ENCODE data around the gene MATK.

Gene MATK

GRCh38 chr19:3813473-3814392 lies 27.6 kb upstream of the MATK start:
- DNase-seq: no peak

GRCh38 chr19:3810708-3811355 lies 24.7 kb upstream of the MATK start:
- DNase-seq: no peak

DNA sequence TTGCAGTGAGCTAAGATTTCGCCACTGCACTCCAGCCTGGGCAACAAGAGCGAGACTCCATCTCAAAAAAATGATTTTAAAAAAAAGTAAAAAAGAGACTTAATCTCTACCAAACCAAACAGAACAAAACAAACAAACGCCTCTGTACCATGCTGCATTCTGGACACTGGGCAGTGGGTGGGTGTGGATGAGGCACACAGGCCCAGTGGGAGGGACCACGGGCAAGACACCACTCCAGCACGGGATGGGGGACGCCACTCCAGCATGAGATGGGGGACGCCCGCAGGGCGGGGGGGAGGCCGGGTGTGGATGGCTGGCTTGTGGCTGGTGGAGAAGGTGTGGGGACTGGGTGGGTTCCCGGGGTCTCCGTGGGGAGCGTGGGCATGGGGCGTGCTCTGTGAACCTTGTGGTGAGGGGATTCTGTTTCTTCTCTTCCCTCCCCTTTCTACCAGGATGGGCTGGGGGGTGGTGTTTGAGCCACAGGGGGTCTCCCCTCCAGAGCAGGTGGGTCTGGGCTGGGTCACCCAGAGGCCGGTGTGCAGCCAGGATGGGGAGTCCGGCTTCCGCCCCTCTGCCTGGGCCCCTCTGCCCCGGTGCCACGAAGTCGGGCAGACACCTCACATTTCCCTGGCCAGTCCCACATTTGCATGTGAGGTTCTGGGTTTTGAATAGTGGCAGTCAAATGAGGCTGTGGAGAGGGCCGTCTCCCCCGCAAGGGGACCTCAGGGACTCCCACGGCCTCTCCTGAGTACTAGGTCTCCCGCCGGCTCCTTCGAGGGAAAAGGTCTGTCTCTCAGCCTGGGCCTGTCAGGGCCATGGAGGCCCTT lies 23.9 kb upstream of the MATK start:
- no peak for DNase-seq

DNA sequence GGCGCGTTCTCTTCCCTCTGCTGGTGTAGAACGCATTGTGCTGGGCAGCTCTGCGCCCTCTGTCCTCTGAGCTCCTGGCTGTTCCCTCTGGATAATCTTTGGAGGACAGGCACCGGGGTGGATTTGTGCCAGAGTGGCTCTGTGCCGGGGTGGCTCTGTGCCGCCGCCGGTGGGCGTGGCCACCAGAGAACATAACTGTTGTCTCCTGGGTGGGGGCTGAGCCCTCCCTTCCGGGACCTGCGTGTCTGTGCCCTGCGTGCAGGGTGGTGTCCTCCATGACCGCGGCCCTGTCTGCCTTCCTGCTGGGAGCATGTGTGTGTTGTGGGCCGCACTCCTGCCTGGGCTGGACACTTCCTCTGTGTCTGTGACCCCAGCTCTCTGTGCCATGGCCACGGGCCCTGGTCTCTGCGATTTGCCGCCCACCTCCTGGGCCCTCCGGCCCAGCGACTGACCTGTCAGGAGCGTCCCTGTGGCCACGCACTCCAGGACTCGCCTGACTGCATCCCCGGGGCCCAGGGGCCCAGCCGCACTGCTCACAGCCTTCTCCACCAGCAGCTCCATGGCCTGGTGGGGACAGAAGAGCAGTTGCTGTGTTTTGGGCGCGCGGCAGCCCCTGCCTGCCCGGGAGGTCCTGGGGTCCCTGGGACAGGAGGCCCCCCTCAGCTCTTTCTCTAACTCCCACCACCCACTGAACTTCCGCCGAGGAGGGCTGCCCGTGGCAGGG lies 22.4 kb upstream of the MATK start:
- no peak for DNase-seq

GRCh38 chr19:3807574-3808354 lies 21.6 kb upstream of the MATK start:
- no peak for DNase-seq

DNA sequence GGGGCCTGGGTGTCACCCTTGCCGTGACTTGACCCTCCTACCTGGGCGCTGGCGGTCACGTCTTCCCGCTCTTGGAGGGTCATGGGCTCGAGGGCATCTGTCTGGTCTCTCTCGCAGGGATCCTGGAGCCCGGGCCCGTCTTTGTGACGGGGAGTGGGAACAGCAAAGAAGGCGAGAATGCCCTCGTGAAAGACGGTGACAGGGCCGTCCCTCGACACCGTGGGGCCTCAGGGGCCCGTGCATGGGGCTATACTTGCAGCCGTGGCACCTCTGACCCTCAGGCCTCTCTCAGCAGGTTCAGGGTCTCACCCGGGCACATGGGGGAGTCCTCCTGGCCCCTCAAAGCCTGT lies 20.9 kb upstream of the MATK start:
- no peak for DNase-seq

DNA sequence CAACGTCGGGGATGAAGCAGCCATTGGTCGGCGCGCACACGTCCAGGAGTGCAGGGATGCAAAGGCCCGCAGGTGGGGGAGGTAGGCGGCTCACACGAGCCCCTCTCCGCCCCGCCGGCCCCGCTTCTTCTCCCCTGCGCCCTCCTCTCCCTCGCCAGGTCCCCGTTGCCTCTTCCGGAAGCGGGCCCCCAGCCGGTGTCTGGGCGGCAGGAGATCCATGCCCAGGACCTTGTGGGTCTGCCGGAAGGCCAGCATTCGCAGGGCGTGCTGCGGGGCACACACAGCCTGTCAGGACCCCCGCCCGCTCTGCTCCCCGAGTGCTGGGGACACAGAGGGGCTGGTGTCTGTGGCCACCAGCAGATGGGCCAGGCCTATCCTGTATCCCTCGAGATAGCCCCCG lies 19.7 kb upstream of the MATK start:
- no peak for DNase-seq

DNA sequence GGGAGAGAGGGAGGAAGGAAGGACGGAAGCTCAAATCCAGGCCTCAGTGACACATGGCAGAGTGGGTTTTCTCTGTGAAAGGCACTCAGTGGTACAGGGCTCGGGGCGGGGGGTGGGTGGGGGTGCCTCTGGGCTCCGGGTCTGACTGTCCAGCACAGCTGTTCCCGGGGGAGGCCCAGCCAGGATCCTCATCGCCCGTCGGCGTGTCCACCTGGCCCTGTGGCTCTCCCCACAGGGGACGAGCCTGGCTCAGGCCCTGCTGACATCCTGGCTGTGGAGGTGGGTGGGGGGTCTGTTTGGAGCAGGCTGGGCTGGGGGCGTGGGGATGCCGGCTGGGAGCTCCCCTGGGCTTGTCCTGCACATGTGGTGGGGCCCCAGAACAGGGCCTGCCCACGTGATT lies 18.2 kb upstream of the MATK start:
- no peak for DNase-seq

- DNase-seq: no peak
Observed at GRCh38 chr19:3803986-3804385, 17.8 kb upstream of the MATK start.

GRCh38 chr19:3803114-3803888 lies 17.1 kb upstream of the MATK start:
- no peak for DNase-seq

- no peak for DNase-seq
Observed at GRCh38 chr19:3801412-3802096, 15.4 kb upstream of the MATK start.

- DNase-seq: no peak
Observed at GRCh38 chr19:3800996-3801395, 14.8 kb upstream of the MATK start.

DNA sequence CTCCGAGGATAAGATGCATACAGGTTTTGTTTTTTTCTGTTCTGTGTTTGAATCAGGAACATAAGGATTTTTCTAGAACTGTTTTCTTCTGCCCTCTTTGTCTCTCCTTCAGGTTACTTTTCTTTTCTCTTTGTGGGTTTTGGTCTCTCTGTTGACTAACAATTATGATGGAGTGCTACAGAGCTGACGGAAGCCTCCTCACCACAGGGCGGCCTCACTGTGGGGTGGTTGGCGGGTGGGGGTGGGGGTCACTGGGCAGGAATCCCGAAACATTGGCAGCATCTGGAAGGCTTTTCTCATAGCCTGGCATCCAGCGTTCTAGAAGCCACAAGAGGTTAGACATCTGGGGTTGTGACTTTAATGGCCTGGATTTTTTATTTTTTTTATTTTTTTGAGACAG lies 12.0 kb upstream of the MATK start:
- DNase-seq: no peak

- DNase-seq: no peak
Observed at GRCh38 chr19:3796358-3796757, 10.2 kb upstream of the MATK start.

GRCh38 chr19:3793799-3794198 lies 7.6 kb upstream of the MATK start:
- DNase-seq: no peak

DNA sequence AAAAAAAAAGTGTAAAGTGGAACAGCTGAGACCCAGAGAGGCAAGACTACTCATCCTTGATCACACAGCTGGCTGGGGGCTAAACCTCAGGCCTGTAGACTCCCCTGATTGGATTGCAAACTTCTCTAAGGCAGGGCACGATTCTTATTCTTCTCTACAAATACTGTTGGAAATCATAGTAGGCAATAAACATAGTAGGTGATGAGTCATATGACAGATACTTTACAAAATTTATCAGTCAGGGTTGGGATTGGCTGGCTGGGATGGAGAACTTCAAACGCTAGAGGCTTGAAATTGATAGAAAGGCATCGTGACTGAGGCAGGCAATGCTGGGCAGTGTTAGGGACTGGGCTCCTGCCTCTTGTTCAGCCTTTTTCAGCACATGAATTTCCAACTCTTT lies 5.9 kb upstream of the MATK start:
- no peak for DNase-seq

GRCh38 chr19:3790941-3791340 lies 4.8 kb upstream of the MATK start:
- no peak for DNase-seq

GRCh38 chr19:3790209-3790734 lies 4.1 kb upstream of the MATK start:
- DNase-seq: no peak

GRCh38 chr19:3788996-3789778 lies 3.0 kb upstream of the MATK start:
- no peak for DNase-seq
